Liver (tissue), 9 donors: ENCODE data around the gene DKKL1. TPM values are rescaled to one million over a fixed set of nuclear protein-coding genes. Genes with fewer than 3 reads are reported as not detected.

Experiments
- DNase-seq: peaks from one replicate; pipeline ENCODE4 v3.0.0-alpha.2; 2017; ENCODE audit warnings: low spot score
- H3K27ac ChIP-seq, 2 donors: one replicate each; pipeline ENCODE4 v1.7.0; 2013; ENCODE audit warnings: inconsistent platforms in 2 of 2, low read length in 2 of 2, control low read depth in 1 of 2, low read depth in 1 of 2, mild to moderate bottlenecking in 1 of 2
- H3K27me3 ChIP-seq, 4 donors: one replicate each; pipeline versions ENCODE4 v1.6.1 to v1.7.0; 2013; ENCODE audit warnings: low read length in 3 of 4, inconsistent platforms in 1 of 4, mild to moderate bottlenecking in 1 of 4, moderate library complexity in 1 of 4; ENCODE audit not compliant: control insufficient read depth in 4 of 4, insufficient read depth in 4 of 4
- H3K36me3 ChIP-seq, 4 donors: one replicate each; pipeline versions ENCODE4 v1.6.1 to v1.7.0; 2013; ENCODE audit warnings: low read length in 3 of 4, mild to moderate bottlenecking in 3 of 4, low read depth in 1 of 4, moderate library complexity in 1 of 4; ENCODE audit not compliant: control insufficient read depth in 4 of 4, insufficient read depth in 3 of 4
- H3K4me1 ChIP-seq, 4 donors: one replicate each; pipeline versions ENCODE4 v1.6.1 to v1.7.0; 2013; ENCODE audit warnings: low read length in 3 of 4, mild to moderate bottlenecking in 3 of 4, moderate library complexity in 1 of 4; ENCODE audit not compliant: control insufficient read depth in 4 of 4, insufficient read depth in 4 of 4
- H3K4me3 ChIP-seq, 3 donors: one replicate each; pipeline versions ENCODE4 v1.6.1 to v1.7.0; 2013; ENCODE audit warnings: low read length in 3 of 3, control low read depth in 1 of 3, low read depth in 1 of 3, mild to moderate bottlenecking in 1 of 3
- H3K9ac ChIP-seq, 2 donors: one replicate each; pipeline ENCODE4 v1.7.0; 2013; ENCODE audit warnings: low read length in 2 of 2, mild to moderate bottlenecking in 2 of 2, moderate library complexity in 2 of 2, control low read depth in 1 of 2, low read depth in 1 of 2
- H3K9me3 ChIP-seq, 4 donors: one replicate each; pipeline versions ENCODE4 v1.6.1 to v1.7.0; 2013; ENCODE audit warnings: low read length in 3 of 4; ENCODE audit not compliant: control insufficient read depth in 4 of 4
- GABPA ChIP-seq, 2 donors: IDR thresholded peaks in 1 of 2; conservative IDR thresholded peaks in 1 of 2; 2 replicates each; pipeline ENCODE4 v1.6.1; 2016; ENCODE audit warnings: antibody characterized with exemption in 2 of 2, mild to moderate bottlenecking in 1 of 2, moderate library complexity in 1 of 2
- HNF4A ChIP-seq, 2 donors: conservative IDR thresholded peaks; 2 replicates each; pipeline ENCODE4 v1.6.1; 2016; ENCODE audit warnings: antibody characterized with exemption in 2 of 2, mild to moderate bottlenecking in 2 of 2
- JUND ChIP-seq, 2 donors: IDR thresholded peaks; 2 replicates each; pipeline ENCODE4 v1.6.1; 2016; ENCODE audit warnings: antibody characterized with exemption in 2 of 2
- NR2F2 ChIP-seq: IDR thresholded peaks from 2 replicates; pipeline ENCODE4 v1.6.1; 2016; ENCODE audit warnings: antibody characterized with exemption
- RAD21 ChIP-seq, 2 donors: IDR thresholded peaks; 2 replicates each; pipeline ENCODE4 v1.6.1; 2016; ENCODE audit warnings: antibody characterized with exemption in 2 of 2, mild to moderate bottlenecking in 2 of 2
- RXRA ChIP-seq, 2 donors: IDR thresholded peaks; 2 replicates each; pipeline ENCODE4 v1.6.1; 2017 to 2018; ENCODE audit warnings: antibody characterized with exemption in 2 of 2, mild to moderate bottlenecking in 1 of 2
- SP1 ChIP-seq: IDR thresholded peaks from 2 replicates; pipeline ENCODE4 v1.6.1; 2018; ENCODE audit warnings: antibody characterized with exemption, mild to moderate bottlenecking
- TAF1 ChIP-seq: conservative IDR thresholded peaks from 2 replicates; pipeline ENCODE4 v1.6.1; 2016; ENCODE audit warnings: antibody characterized with exemption, mild to moderate bottlenecking
- YY1 ChIP-seq: IDR thresholded peaks from 2 replicates; pipeline ENCODE4 v1.6.1; 2016; ENCODE audit warnings: antibody characterized with exemption, mild to moderate bottlenecking
- WGBS: extraction: QIAGEN DNeasy Blood & Tissue Kit; methylation state at CpG from one replicate; pipeline ENCODE4 v1.1.7; 2013; 5-methylcytosine and 5-hydroxymethylcytosine counted together
- polyA plus RNA-seq, 2 donors: library from polyadenylated mRNA; stranded (reverse) in 1 of 2; unstranded in 1 of 2; fragments of 200-250 nt in 1 of 2; fragments of >200 nt in 1 of 2; fragmentation: Nextera tagmentation in 1 of 2; extraction: Ambion mirVana in 1 of 2; gene quantifications; one replicate each; pipeline versions ENCODE4 v1.2.1 to v1.2.3, GENCODE V29; 2013 to 2015
- total RNA-seq, 2 donors: library from RNA; depleted of rRNA; stranded (reverse); fragments of >200 nt; gene quantifications; one replicate each; pipeline ENCODE4 v1.2.3, GENCODE V29; 2014
- TF ChIP-seq, protein P1 (sequence below): fragments of 150-350 bp; IDR thresholded peaks from 2 replicates; pipeline ENCODE4 v1.5.1; 2017; ENCODE audit warnings: improper control_type of control experiment, low read depth, low read length; ENCODE audit not compliant: missing input control
- TF ChIP-seq, protein P2 (sequence below): IDR thresholded peaks from 2 replicates; pipeline ENCODE4 v1.6.1; 2016; ENCODE audit warnings: antibody characterized with exemption
- TF ChIP-seq, protein P3 (sequence below): IDR thresholded peaks from 2 replicates; pipeline ENCODE4 v1.6.1; 2016; ENCODE audit warnings: antibody characterized with exemption
- TF ChIP-seq, protein P4 (sequence below): IDR thresholded peaks from 2 replicates; pipeline ENCODE4 v1.6.1; 2016; ENCODE audit warnings: antibody characterized with exemption
- donor health status: healthy.
- donor health status: healthy.
- donor health status: healthy.
- donor health status: healthy.
- donor health status: healthy.

The DKKL1 gene
- total and polyA plus RNA-seq, 4 donors, result 0.14 to 0.16 TPM; not detected in 2

DNA sequence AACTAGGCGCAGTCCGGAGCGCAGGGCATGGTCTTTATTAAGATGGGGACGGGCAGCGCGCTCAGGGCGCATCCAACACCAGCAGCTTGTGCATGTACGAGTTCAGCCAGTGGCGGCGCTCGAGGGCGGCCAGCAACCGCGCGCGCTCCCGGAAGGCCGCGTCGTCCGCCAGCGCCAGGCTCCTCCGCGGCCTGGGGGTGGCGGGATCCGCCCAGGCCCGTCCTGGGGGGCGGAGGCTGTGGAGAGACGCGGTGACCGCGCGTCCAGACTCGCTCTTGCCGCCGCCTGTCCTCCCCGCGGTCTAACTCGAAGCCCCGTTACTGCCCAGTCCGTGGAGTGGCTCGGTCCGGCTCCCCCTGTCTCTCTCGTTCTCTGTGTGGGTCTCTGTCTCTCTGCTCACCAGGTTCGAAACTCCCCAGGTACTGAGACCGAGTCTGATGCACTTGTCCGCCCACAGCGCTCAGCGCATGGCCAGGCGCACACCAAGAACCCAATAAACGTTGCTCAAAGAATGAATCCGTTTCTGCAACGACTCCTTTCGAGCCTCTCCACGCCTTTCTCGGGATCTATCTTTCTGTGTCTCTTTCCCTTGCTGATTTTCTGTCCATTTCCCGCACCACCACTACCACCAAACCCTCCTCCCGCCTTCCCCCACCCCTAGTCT, 58.9 kb downstream of the DKKL1 start:
- Histone ChIP-seq H3K36me3 (no peaks in the 10 kb centered on the region), H3K27me3 (peaks cover 6 to 33% (median 18%) of the 10 kb centered on the region in 4 donors), H3K9ac (no peak overlapping the region), H3K27ac (no peak overlapping the region), H3K9me3 (no peaks in the 10 kb centered on the region), H3K4me1 (peaks cover 5 to 11% (median 7%) of the 10 kb centered on the region in 4 donors), H3K4me3 (no peak overlapping the region)
- TF ChIP-seq RXRA (IDR thresholded peaks at IDR 0.05), result no peak
- TF ChIP-seq RAD21 (IDR thresholded peaks at IDR 0.05), result no peak
- TF ChIP-seq, protein P1, sequence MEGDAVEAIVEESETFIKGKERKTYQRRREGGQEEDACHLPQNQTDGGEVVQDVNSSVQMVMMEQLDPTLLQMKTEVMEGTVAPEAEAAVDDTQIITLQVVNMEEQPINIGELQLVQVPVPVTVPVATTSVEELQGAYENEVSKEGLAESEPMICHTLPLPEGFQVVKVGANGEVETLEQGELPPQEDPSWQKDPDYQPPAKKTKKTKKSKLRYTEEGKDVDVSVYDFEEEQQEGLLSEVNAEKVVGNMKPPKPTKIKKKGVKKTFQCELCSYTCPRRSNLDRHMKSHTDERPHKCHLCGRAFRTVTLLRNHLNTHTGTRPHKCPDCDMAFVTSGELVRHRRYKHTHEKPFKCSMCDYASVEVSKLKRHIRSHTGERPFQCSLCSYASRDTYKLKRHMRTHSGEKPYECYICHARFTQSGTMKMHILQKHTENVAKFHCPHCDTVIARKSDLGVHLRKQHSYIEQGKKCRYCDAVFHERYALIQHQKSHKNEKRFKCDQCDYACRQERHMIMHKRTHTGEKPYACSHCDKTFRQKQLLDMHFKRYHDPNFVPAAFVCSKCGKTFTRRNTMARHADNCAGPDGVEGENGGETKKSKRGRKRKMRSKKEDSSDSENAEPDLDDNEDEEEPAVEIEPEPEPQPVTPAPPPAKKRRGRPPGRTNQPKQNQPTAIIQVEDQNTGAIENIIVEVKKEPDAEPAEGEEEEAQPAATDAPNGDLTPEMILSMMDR, result peak; percentile 7
- TF ChIP-seq, protein P2, sequence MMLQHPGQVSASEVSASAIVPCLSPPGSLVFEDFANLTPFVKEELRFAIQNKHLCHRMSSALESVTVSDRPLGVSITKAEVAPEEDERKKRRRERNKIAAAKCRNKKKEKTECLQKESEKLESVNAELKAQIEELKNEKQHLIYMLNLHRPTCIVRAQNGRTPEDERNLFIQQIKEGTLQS, result no peak
- TF ChIP-seq YY1, result no peak
- TF ChIP-seq, protein P3, sequence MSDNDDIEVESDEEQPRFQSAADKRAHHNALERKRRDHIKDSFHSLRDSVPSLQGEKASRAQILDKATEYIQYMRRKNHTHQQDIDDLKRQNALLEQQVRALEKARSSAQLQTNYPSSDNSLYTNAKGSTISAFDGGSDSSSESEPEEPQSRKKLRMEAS, result no peak
- no peak for TF ChIP-seq NR2F2
- TF ChIP-seq SP1, result no peak
- 6% methylated on average over 58 of the region's 58 CpGs for WGBS
- DNase-seq, result no peak

DNA sequence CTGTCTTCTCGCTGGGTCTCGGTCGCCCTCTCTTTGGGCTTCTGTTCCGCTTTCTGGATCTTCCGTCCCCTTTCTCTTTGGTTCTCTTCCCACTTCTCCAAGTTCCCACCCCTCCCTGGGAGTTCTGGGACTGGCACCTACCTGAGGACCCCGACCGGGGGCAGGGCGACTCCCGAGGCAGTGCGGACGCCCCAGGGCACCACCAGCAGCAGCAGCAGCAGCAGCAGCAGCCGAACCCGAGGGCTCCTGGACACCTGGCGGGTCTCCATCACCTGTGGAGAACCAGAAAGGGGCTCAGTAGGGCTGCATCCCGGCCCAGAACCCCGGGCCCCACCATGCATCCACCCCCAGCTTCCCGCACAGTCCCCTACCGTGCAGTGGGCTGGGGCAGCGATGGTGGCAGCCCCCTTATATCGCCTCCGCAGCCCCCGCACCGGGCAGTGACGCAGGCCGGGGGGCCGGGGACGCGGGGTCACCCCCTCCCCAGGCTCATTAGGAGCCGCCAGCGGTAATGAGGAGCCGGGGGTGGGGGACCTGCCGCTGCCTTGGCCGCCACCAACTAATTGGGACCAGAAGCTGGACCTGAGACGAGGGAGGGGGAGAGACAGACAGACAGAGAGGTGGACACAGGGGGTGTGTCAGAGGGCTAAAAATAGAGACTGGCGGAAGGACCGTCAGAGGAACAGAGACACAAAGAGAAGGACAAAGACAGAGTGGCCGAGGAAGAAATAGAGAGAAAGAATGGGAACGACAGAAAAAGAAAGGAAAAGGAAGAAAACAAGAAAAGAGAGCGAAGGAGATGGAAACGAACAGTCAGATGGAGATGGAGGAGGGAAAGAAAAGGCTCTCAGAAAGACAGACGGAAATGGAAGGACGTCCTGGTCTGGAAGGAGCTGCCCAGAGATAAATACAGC, 59.7 kb downstream of the DKKL1 start, which contains the start of gene PTH2:
PTH2 (minus strand) TSS at position 371 of the 914 bp plus-strand sequence; CDS start at position 269, 102 bp downstream.
- Histone ChIP-seq H3K4me3 (no peak within 1 kb of the TSS), H3K27me3 (peaks cover 6 to 33% (median 18%) of the 10 kb centered on the region in 4 donors), H3K9me3 (no peaks in the 10 kb centered on the region), H3K36me3 (no peaks in the 10 kb centered on the region), H3K9ac (no peak within 1 kb of the TSS), H3K4me1 (peaks cover 5 to 11% (median 8%) of the 10 kb centered on the region in 4 donors), H3K27ac (no peak within 1 kb of the TSS)
- WGBS, result 10% methylated on average over 42 of the region's 42 CpGs
- TF ChIP-seq HNF4A (conservative IDR thresholded peaks at IDR 0.05) (no peak), YY1 (no peak), TAF1 (no peak), GABPA (IDR thresholded peaks at IDR 0.05 in 1 of 2, conservative IDR thresholded peaks at IDR 0.05 in 1 of 2) (no peak), RAD21 (IDR thresholded peaks at IDR 0.05) (no peak), JUND (IDR thresholded peaks at IDR 0.05) (no peak)
- TF ChIP-seq, protein P4, sequence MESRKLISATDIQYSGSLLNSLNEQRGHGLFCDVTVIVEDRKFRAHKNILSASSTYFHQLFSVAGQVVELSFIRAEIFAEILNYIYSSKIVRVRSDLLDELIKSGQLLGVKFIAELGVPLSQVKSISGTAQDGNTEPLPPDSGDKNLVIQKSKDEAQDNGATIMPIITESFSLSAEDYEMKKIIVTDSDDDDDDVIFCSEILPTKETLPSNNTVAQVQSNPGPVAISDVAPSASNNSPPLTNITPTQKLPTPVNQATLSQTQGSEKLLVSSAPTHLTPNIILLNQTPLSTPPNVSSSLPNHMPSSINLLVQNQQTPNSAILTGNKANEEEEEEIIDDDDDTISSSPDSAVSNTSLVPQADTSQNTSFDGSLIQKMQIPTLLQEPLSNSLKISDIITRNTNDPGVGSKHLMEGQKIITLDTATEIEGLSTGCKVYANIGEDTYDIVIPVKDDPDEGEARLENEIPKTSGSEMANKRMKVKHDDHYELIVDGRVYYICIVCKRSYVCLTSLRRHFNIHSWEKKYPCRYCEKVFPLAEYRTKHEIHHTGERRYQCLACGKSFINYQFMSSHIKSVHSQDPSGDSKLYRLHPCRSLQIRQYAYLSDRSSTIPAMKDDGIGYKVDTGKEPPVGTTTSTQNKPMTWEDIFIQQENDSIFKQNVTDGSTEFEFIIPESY, result no peak
- TF ChIP-seq, protein P1, result no peak
- no peak for DNase-seq
